ENCODE results near the gene TAPT1.
"Not testable (repeated sequence)": the region's sequence is repeated elsewhere in the genome, so short reads cannot be mapped to it uniquely, and the experiment has no call there.

TAPT1 gene

DNA sequence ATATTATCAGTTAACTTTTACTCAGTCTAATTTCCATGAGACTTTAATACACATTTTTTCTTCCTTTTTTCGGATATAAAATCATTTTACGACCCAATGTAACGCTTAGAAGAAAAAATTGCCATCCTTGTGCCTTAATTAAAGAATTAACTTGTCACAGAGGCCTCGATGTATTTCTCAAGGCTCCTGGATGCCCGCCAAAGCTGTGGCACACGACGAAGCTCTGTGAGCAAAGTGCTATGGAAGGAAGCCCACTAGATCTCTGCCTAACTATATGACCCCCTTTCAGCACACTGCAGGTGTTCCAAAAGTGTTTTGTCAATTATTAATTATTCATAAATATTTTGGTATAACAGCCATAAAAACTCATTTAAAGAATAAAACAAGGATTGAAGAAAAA lies 54.4 kb downstream of the TAPT1 start:
- DNase-seq (ENCODE audit: low spot score): no peak

- DNase-seq (ENCODE audit: low spot score): no peak
Observed at GRCh38 chr4:16169490-16169889, 56.8 kb downstream of the TAPT1 start.

- no peak for DNase-seq (ENCODE audit: low spot score)
Observed at GRCh38 chr4:16168710-16169388, 57.4 kb downstream of the TAPT1 start.

DNA sequence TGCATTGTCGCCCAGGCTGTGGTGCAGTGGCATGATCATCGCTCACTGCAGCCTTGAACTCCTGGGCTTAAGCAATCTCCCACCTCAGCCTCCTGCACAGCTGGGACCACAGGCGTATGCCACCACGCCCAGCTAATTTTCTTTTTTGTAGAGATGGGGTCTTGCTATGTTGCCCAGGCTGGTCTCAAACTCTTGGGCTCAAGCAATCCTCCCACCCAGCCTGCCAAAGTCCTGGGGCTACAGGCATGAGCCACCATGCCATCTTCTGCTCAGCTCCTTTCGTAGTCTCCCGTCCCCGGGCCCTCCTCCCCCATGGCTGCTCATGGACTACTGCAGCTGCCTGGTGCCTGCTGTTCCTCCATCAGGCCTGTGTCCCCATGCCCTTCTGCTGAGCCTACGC lies 58.1 kb downstream of the TAPT1 start:
- DNase-seq (ENCODE audit: low spot score): no peak

GRCh38 chr4:16165931-16166330 lies 60.3 kb downstream of the TAPT1 start:
- no peak for DNase-seq (ENCODE audit: low spot score)

DNA sequence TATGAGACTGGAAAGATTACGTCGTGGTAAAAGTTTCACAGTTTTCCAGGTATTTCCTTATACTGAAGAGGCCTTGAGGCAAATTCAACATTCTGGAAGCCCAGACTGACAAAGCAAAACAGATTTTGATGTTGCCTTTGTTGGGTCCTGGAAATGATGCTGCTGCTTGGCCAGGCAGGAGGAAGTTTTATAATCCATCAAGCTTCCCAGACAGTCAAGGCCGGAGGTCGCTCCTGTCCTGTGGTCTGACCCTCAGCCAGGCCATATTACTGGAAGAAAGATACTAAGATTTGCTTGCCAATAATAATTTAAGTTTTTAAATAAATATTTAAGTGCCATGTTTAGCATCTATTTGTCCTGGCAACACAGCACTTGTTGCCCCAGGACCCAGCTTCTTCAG lies 63.4 kb downstream of the TAPT1 start:
- no peak for DNase-seq (ENCODE audit: low spot score)

- no peak for DNase-seq (ENCODE audit: low spot score)
Observed at GRCh38 chr4:16161851-16162408, 64.3 kb downstream of the TAPT1 start.

- no peak for DNase-seq (ENCODE audit: low spot score)
Observed at GRCh38 chr4:16160457-16160856, 65.8 kb downstream of the TAPT1 start.

- DNase-seq (ENCODE audit: low spot score): no peak
Observed at GRCh38 chr4:16159286-16159685, 67.0 kb downstream of the TAPT1 start.

- no peak for DNase-seq (ENCODE audit: low spot score)
Observed at GRCh38 chr4:16158504-16158852, 67.8 kb downstream of the TAPT1 start.

GRCh38 chr4:16157609-16158503 lies 68.4 kb downstream of the TAPT1 start:
- no peak for DNase-seq (ENCODE audit: low spot score)

DNA sequence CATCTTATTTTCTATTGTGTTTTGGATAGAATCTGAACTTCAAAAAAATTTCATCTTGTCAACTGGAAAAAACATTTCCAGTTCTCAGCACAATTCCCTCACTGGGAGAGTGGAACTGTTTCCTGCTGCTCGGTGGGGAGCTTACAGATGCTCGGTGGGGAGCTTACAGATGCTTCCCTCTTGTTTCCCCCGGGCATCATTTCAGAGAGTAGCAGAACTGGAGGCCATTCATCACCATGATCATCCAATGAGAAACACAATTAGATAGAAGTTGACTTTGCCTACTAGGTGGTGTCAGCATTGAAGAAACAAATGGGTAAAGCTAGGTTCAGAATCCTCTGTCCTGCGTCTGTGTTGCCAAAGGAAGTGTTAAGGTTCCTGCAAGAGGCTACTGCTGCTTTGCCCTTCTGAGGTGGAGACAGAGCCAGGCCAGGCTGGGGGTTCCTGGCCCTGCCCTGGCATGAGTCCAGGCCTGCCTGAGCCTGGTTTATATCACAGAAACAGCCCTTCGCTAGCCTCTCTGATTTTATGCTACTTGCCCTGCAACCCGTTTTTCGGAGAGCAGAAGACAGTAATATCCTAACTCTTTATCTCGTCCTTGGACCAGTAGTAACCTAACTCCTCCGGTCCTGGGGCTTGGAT lies 70.6 kb downstream of the TAPT1 start:
- no peak for DNase-seq (ENCODE audit: low spot score)

- DNase-seq (ENCODE audit: low spot score): no peak
Observed at GRCh38 chr4:16154451-16154850, 71.8 kb downstream of the TAPT1 start.

DNA sequence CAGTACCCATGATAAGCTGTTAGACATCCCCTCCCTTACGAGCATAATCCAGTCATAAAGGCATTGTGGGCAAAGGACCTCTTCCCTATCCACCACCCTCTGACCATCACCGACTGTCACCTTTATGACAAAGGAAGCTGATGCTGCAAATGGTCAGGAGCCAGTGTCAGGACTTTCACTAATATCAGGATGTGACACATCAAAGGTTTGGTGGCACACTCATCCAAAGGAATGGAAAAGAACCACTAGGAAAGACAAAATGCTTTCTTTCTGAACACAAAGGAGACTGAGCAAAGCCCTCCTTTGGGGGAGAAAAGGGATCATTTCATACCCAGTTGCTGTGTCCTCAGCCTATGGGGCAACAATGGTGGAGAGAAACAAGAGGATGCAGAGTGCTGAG lies 75.6 kb downstream of the TAPT1 start:
- no peak for DNase-seq (ENCODE audit: low spot score)

DNA sequence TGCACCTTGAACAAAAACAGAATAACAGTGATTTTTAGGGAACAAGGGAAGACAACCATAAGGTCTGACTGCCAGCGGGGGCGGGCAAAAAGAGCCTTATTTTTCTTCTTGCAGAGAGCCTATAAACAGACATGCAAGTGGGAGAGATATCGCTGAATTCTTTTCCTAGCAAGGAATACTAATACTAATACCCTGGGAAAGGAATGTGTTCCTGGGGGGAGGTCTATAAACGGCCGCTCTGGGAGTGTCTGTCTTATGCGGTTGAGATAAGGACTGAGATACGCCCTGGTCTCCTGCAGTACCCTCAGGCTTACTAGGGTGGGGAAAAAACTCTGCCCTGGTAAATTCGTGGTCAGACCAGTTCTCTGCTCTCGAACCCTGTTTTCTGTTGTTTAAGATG lies 81.4 kb downstream of the TAPT1 start:
- not testable (repeated sequence) for DNase-seq (ENCODE audit: low spot score)

DNA sequence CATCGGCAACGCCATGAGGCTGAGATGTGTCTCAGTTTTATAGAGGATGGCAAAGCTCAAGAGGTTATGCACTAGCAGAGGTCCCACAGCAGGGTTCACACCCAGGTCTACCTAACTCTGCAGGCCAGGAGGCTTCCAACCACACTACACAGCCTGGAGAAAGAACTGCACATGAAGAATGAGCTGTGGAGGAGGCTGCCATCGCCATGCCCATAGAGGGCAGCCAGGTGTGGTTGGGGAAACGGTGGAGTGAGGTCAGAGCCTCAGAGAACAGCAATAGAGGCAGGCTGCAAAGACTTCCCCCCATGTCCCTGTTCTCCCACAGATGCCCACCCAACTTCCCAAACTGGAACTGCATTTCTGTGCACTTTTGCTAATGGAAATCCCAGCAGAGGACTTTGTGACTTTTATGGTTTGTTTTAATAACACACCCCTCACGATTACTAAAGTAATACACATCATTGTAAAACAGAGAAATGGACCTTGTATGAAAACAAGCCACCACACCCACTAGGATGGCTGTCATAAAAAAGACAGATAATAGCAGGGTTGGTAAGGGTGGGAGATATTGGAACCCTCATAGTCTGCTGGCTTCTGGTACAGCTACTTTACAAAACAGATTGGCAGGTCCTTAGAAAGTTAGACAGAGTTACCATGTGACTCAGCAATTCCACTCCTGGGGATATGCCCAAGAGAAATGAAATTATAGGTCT lies 83.5 kb downstream of the TAPT1 start:
- no peak for DNase-seq (ENCODE audit: low spot score)

DNA sequence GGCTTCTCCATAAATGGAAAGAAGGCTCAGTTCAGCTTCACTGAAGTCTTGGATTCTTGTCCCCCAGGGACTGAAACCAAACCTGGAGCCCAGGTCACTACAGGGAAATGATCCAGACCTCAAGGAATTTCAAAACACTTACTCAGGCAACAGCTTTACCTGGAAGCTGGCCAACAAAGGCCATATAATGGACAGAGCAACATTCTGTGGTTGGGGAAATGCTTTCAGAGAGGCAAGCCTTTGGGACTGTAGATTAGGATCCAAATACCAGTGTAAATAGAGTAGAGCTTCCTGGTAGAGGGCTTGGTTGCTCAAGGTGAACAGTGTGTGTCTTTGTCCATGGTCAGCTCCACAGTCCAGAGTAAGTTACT lies 85.4 kb downstream of the TAPT1 start:
- no peak for DNase-seq (ENCODE audit: low spot score)

DNA sequence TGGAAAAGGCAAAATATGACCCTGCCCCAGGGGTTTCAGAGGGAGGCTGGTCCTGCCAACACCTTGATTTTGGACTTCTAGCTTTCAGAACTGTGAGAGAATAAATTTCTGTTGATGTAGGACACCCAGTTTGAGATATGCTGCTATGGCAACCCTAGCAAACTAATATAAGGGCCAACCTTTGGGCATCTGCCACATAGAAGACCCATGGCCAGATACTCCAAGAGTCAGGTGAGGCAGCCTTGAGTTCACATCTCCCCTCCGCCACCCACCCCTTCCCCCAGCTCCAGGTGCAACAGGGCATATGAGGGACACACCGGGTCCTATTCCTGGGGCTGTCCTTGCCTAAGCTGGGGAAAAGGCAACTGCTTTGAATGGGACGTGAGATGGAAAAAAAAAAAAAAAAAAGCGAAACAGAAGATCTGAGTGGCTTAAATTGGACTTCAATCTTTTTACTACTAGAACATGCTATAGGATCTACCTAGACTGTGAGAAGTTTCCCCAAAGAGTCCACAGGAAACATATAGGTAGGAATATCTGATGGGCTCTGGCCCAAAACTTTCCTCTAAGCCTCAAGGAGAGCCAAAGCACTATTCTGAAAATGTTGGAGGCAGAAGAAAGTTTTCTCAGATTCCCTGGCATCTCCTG lies 85.9 kb downstream of the TAPT1 start:
- no peak for DNase-seq (ENCODE audit: low spot score)

GRCh38 chr4:16139066-16139945 lies 87.0 kb downstream of the TAPT1 start:
- DNase-seq (ENCODE audit: low spot score): no peak

- no peak for DNase-seq (ENCODE audit: low spot score)
Observed at GRCh38 chr4:16136827-16137226, 89.4 kb downstream of the TAPT1 start.

DNA sequence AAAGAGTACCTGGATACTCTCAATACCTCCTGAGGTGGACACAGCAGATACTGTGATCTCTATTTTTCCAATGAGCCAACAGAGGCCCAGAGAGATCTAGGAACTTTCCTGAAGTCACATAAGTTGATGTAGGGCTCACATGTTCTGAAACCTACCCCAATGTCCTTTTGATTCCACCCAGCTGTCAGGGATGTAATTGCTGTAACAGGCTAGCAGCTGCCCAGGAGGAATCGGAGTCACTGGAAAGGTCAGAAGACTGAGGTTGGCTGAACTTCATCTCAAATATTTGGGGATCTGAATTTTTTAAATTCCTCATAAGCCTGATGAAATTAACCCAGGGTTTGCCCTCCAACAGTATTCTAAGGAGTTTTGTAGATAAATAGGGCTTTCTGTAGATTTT lies 90.0 kb downstream of the TAPT1 start:
- no peak for DNase-seq (ENCODE audit: low spot score)

Measured in globus pallidus (tissue), 1 donor.